ENCODE data around the gene EFCAB14. TPM values are rescaled to one million over a fixed set of nuclear protein-coding genes. Genes with fewer than 3 reads are reported as not detected.

EFCAB14 gene, protein sequence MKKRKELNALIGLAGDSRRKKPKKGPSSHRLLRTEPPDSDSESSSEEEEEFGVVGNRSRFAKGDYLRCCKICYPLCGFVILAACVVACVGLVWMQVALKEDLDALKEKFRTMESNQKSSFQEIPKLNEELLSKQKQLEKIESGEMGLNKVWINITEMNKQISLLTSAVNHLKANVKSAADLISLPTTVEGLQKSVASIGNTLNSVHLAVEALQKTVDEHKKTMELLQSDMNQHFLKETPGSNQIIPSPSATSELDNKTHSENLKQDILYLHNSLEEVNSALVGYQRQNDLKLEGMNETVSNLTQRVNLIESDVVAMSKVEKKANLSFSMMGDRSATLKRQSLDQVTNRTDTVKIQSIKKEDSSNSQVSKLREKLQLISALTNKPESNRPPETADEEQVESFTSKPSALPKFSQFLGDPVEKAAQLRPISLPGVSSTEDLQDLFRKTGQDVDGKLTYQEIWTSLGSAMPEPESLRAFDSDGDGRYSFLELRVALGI
- 33.1 and 33.6 TPM in 2 replicates for total RNA-seq
- polyA plus RNA-seq: 31.3 and 33.9 TPM in 2 replicates

DNA sequence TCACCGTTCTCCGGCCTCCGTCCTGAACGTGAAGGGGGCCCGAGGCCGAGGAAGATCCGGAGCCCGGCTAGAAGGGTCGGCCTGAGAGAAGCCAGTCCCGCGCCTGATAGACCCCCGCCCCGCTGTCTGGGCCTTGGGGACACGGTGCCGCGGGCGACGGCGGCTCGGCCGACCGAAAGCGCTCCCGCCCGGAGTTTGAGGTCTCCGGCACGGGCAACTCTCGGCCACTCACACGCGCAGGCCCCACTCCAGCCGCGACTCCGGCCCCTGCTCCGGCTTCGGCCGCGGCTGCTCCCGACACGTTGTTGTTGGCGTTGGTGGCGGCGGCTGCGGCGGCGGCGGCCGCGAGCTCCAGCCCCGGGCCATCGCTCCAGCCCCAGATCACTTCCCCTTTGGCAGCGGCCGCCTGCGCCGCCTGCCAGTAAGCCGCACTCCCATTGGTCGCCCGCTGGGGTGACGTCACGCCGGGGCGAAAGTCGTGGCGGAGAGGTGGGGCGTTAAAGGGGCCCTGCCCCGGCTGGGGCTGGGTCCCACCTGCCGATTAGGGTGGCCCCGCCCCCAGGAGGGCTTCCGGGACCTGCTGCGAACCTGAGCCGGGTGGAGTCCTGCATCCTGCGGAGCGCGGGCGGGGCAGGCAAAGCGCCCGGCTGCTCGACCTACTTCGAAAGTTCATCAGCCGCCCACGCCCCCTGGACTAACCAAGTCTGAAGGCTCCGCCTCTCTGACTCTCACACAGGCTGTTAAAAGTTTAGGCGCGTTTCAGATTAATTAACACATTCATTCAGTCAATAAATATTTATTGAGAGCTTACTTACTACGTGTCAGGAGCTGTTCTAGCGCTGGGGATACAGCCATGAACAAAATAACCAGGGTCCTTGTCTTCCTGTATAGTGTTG, at the start of gene EFCAB14:
Gene EFCAB14, minus strand, starts transcription at position 388 of the 896 bp plus-strand sequence. CDS start 1,027 bp downstream, outside the sequence.
- Histone ChIP-seq H3K4me3 (peak within 1 kb of the TSS; percentile 65), H3K27me3 (no peaks in the 10 kb centered on the region), H3K9me3 (ENCODE audit: low read depth) (no peaks in the 10 kb centered on the region), H3K4me1 (ENCODE audit: low read depth) (peaks cover 11% of the 10 kb centered on the region), H3K27ac (peak within 1 kb of the TSS; percentile 74), H3K36me3 (peaks cover 18% of the 10 kb centered on the region)
- peak; percentile 93 to 97 for DNase-seq (ENCODE audit: low read depth in 1 of 2, low spot score in 1 of 2)
- no peak for TF ChIP-seq CTCF (IDR thresholded peaks at IDR 0.05; ENCODE audit: low read depth, low read length)

DNA sequence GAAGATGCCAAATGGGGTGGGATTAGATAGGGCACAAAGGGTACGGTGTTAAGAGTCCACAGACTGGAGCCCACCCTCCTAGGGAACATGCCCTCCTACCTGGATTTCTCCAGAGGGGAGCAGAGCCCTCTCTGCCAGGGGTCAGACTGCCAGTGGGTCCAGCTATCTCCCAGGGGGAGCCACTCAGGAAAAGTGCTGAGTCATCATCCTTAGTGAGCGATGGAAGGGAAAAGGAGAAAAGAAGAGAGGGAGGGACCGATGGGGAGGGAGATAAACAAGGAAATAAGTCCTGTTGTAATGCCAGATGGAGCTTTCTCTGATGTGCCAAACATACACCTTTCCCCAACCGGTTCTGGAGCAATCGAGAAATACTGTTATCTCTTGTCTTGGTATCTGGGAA, 49.5 kb upstream of the EFCAB14 start:
- H3K36me3 ChIP-seq: no peaks in the 10 kb centered on the region
- H3K27me3 ChIP-seq: peaks cover 18% of the 10 kb centered on the region
- no peaks in the 10 kb centered on the region for H3K9me3 ChIP-seq (ENCODE audit: low read depth)
- no peak overlapping the region for H3K27ac ChIP-seq
- DNase-seq (ENCODE audit: low read depth in 1 of 2, low spot score in 1 of 2): no peak
- no peak for TF ChIP-seq CTCF (IDR thresholded peaks at IDR 0.05; ENCODE audit: low read depth, low read length)
- H3K4me1 ChIP-seq (ENCODE audit: low read depth): peaks cover 4% of the 10 kb centered on the region
- H3K4me3 ChIP-seq: no peak overlapping the region

DNA sequence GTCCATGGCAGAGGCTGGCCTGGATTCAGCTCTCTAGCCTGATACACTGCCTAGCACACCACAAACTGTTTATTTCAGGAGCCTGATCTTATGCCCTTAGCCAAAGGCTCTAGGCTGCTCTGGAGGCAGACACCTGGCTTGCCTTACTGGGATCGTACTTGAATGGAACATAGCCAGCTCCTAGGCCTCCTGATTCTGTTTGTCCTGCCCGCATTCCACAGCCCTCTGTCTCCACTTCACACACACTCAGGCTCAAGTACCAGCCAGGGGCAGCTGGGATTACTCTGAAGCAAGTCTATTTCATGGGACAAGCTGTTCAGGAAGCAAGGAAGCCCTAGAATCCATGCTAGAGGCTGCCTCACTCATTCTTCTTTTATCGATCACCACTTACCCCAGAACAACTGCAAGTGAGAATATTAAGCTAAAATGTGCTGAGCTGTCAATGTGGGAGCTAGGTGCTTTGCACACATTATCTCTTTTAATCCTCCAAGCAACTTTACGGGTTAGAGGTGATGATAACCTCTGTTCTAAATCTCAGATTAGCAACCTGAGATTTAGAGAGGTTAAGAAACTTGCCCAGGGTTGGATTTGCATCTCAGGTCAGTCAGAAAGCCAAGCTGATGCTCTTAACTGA, 48.9 kb upstream of the EFCAB14 start:
- Histone ChIP-seq H3K9me3 (ENCODE audit: low read depth) (no peaks in the 10 kb centered on the region), H3K4me1 (ENCODE audit: low read depth) (peaks cover 4% of the 10 kb centered on the region), H3K36me3 (no peaks in the 10 kb centered on the region), H3K27ac (peak overlapping the region; percentile 30), H3K27me3 (peaks cover 23% of the 10 kb centered on the region), H3K4me3 (no peak overlapping the region)
- DNase-seq (ENCODE audit: low read depth in 1 of 2, low spot score in 1 of 2): peak in 1 of 2 donors; percentile 83
- TF ChIP-seq CTCF (IDR thresholded peaks at IDR 0.05; ENCODE audit: low read depth, low read length): no peak

DNA sequence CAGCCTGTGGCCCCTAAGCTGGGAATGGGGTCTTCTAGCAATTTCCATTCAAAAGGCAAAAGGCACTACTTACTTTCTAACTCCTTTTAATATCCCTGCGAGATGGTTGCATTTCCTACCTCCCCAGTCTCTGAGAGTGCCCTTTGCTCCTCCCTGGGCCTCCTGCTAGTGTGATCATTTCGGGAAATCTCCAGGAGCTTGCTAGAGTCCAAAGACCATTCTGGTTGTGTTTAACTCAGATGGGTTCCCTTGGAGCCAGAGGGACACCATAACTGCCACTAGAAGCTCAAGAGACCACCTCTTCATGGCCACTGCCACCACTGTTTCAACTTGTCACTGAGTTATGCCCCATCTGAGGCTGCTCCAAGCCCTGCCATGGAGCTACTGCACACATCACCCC, 45.5 kb upstream of the EFCAB14 start:
- H3K27me3 ChIP-seq: peaks cover 42% of the 10 kb centered on the region
- no peak overlapping the region for H3K4me3 ChIP-seq
- no peaks in the 10 kb centered on the region for H3K36me3 ChIP-seq
- H3K4me1 ChIP-seq (ENCODE audit: low read depth): peaks cover 4% of the 10 kb centered on the region
- TF ChIP-seq CTCF (IDR thresholded peaks at IDR 0.05; ENCODE audit: low read depth, low read length): no peak
- no peak overlapping the region for H3K27ac ChIP-seq
- H3K9me3 ChIP-seq (ENCODE audit: low read depth): no peaks in the 10 kb centered on the region
- no peak for DNase-seq (ENCODE audit: low read depth in 1 of 2, low spot score in 1 of 2)

- Histone ChIP-seq H3K9me3 (ENCODE audit: low read depth) (no peaks in the 10 kb centered on the region), H3K4me3 (no peak overlapping the region), H3K27me3 (peaks cover 42% of the 10 kb centered on the region), H3K27ac (no peak overlapping the region), H3K4me1 (ENCODE audit: low read depth) (no peaks in the 10 kb centered on the region), H3K36me3 (no peaks in the 10 kb centered on the region)
- TF ChIP-seq CTCF (IDR thresholded peaks at IDR 0.05; ENCODE audit: low read depth, low read length): no peak
- DNase-seq (ENCODE audit: low read depth in 1 of 2, low spot score in 1 of 2): no peak
Measured at GRCh38 chr1:46761740-46762139, 42.8 kb upstream of the EFCAB14 start.
